Putamen (tissue), 1 donor: Measurements from ENCODE around the gene ABCC8.
"Not testable (repeated sequence)": the region's sequence is repeated elsewhere in the genome, so short reads cannot be mapped to it uniquely, and the experiment has no call there.

ENCODE experiments used
- DNase-seq: peaks from one replicate; pipeline ENCODE4 v3.0.0-alpha.2; 2016; ENCODE audit warnings: low spot score

Gene ABCC8

GRCh38 chr11:17428925-17429324 is 47.7 kb downstream of the ABCC8 start:
- DNase-seq: no peak

- no peak for DNase-seq
These were observed 48.4 kb downstream of the ABCC8 start for GRCh38 chr11:17428261-17428660.

- not testable (repeated sequence) for DNase-seq
These were observed 50.4 kb downstream of the ABCC8 start for GRCh38 chr11:17426233-17426632.

- peak; percentile 52 for DNase-seq
These were observed 52.9 kb downstream of the ABCC8 start for GRCh38 chr11:17423533-17424310.

GRCh38 chr11:17421781-17422180 is 54.9 kb downstream of the ABCC8 start:
- DNase-seq: no peak

- no peak for DNase-seq
These were observed 58.1 kb downstream of the ABCC8 start for GRCh38 chr11:17418444-17419081.

- DNase-seq: no peak
These were observed 60.2 kb downstream of the ABCC8 start for GRCh38 chr11:17416492-17416891.

GRCh38 chr11:17415523-17416104 is 61.0 kb downstream of the ABCC8 start:
- no peak for DNase-seq

- DNase-seq: no peak
These were observed 61.7 kb downstream of the ABCC8 start for GRCh38 chr11:17414992-17415391.

- no peak for DNase-seq
These were observed 62.3 kb downstream of the ABCC8 start for GRCh38 chr11:17414317-17414737.

GRCh38 chr11:17413414-17414316 is 63.0 kb downstream of the ABCC8 start:
- DNase-seq: no peak

- DNase-seq: no peak
These were observed 64.0 kb downstream of the ABCC8 start for GRCh38 chr11:17412488-17413180.

- DNase-seq: no peak
These were observed 65.2 kb downstream of the ABCC8 start for GRCh38 chr11:17411418-17411817.

GRCh38 chr11:17410606-17411379 is 65.9 kb downstream of the ABCC8 start:
- no peak for DNase-seq

GRCh38 chr11:17408641-17409040 is 68.0 kb downstream of the ABCC8 start:
- DNase-seq: no peak

GRCh38 chr11:17408026-17408425 is 68.6 kb downstream of the ABCC8 start:
- DNase-seq: no peak

GRCh38 chr11:17407575-17407974 is 69.1 kb downstream of the ABCC8 start:
- DNase-seq: no peak

GRCh38 chr11:17406818-17407149 is 69.9 kb downstream of the ABCC8 start:
- no peak for DNase-seq

- no peak for DNase-seq
These were observed 70.4 kb downstream of the ABCC8 start for GRCh38 chr11:17406082-17406817.
